ENCODE measurements around the gene VGLL2.
"Not testable (repeated sequence)": the region's sequence is repeated elsewhere in the genome, so short reads cannot be mapped to it uniquely, and the experiment has no call there.

VGLL2 gene, protein sequence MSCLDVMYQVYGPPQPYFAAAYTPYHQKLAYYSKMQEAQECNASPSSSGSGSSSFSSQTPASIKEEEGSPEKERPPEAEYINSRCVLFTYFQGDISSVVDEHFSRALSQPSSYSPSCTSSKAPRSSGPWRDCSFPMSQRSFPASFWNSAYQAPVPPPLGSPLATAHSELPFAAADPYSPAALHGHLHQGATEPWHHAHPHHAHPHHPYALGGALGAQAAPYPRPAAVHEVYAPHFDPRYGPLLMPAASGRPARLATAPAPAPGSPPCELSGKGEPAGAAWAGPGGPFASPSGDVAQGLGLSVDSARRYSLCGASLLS

DNA sequence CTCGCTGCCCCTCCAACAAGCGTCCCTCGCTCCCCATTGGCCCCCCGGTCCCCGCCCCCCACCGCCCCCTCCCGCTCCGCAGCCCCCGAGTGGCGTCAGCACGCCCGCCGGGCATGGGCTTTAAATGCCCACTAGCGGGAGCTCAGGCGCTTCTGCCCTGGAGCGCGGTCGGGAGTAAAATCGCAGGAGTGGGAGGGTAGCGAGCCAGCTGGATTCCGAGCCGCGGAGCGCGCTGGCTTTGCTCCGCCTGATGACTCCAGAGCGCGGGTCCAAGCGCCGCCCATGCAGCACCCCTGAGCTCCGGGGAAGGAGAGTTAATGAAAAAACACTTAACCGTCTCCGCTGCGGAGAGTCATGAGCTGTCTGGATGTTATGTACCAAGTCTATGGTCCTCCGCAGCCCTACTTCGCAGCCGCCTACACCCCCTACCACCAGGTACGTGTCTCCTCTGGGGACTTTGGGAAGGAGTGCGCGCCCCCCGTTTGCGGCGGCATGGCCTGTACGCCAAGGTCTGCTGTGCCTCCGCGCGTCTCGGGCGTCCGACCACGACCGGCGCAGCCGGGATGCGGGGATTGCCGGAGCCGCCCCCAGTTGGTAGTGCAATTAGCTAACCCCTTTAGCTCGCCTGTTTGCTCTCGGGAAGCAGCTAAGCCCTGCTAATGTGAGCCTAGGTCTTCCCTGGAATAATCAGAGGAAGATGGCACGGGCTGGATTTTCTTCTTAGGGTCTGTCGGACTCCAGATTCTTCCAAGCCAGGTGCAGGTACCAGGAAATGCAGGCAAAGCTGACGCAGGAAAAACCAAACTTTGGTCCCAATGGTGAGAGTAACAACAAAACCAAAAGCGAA is at the start of gene VGLL2:
Gene VGLL2 (plus strand): TSS at position 149 of the 847 bp plus-strand sequence. CDS start 206 bp downstream, at position 355.
- no peak within 1 kb of the TSS for H3K27ac Mint-ChIP-seq
- ATAC-seq, result peak; percentile 22
- H3K27me3 Mint-ChIP-seq, result peaks cover 74% of the 10 kb centered on the region
- H3K36me3 Mint-ChIP-seq, result no peaks in the 10 kb centered on the region
- H3K9me3 Mint-ChIP-seq, result no peaks in the 10 kb centered on the region
- peak within 1 kb of the TSS; percentile 50 for H3K4me3 Mint-ChIP-seq
- H3K4me1 Mint-ChIP-seq, result peaks cover 16% of the 10 kb centered on the region

GRCh38 chr6:117222861-117223260 is 42.5 kb upstream of the VGLL2 start:
- no peaks in the 10 kb centered on the region for H3K4me1 Mint-ChIP-seq
- no peaks in the 10 kb centered on the region for H3K36me3 Mint-ChIP-seq
- no peak overlapping the region for H3K27ac Mint-ChIP-seq
- peaks cover 7% of the 10 kb centered on the region for H3K9me3 Mint-ChIP-seq
- no peak for ATAC-seq
- H3K4me3 Mint-ChIP-seq, result no peak overlapping the region
- no peaks in the 10 kb centered on the region for H3K27me3 Mint-ChIP-seq

DNA sequence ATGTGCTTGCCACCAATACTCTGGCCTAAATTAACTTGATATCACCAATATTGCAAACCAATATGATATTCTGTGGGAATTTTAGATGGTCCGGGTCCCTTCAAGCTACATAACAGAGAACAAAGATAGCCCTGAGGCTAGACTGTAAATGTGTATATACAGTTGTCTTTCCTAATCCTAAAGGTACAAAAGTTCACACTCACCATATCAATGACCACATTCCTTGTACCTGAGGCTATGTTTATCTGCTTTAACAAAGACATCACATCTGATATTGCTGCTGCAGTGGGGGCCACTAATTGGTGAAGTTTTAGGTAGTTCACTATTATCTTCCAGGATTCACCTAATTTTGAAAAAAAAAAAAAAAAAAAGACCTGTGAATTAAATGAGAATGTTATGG is 38.6 kb upstream of the VGLL2 start:
- Mint-ChIP-seq H3K27ac (no peak overlapping the region), H3K27me3 (no peaks in the 10 kb centered on the region), H3K4me1 (no peaks in the 10 kb centered on the region), H3K9me3 (peaks cover 14% of the 10 kb centered on the region), H3K4me3 (no peak overlapping the region), H3K36me3 (no peaks in the 10 kb centered on the region)
- ATAC-seq, result no peak

DNA sequence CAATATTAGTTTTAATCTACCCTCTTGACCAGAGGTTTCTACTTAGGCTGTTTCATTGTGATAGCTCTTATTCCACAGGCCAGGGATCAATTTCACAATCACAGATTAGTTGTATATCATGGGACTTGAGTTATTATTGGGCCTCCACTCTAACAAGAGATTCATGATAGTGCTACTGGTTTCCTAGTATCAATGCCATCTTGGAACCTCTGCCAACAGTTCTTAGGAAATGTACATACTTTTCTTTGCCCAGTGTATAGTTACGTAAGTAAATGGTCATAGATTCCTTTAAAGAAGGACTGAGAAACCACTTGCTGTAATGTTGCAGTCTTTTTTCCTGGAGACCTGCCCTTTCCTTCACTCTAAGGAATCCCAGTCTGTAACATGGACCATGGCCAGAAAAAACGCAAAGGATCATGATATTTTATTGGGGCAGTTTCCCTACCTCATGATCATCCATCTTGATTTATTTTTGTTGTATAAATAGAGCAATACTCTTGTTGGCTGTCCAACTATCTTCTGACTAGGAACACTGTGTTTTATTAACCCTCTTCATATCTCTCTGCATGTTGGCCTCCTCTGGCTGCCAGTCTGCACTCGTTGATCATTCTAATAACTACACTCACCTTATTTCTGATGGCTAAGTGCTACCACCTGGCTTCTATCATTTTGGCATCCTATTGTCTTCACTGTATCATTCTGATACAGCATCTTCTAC is 38.0 kb upstream of the VGLL2 start:
- H3K27ac Mint-ChIP-seq, result no peak overlapping the region
- H3K36me3 Mint-ChIP-seq, result no peaks in the 10 kb centered on the region
- H3K9me3 Mint-ChIP-seq, result peaks cover 14% of the 10 kb centered on the region
- H3K4me1 Mint-ChIP-seq, result no peaks in the 10 kb centered on the region
- H3K4me3 Mint-ChIP-seq, result no peak overlapping the region
- no peak for ATAC-seq
- no peaks in the 10 kb centered on the region for H3K27me3 Mint-ChIP-seq

DNA sequence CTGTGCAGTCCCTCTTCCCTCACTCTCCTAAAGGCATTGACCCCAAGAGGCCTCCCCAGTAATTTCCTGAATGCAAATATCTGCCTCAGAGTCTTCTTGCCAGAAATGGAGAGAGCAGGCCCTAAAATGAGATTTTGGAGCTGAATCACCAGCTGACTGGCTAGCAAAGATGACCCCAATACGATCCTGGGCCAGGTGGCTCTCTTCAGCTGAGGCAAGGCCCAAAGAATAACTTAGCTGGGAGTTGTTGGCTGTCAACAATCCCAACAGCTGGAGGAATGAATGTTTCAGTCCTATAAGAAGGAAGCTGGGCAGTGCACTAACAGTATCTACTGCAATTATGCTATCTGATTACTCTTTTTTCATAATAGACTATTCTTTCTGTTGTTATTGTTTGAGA is 37.2 kb upstream of the VGLL2 start:
- Mint-ChIP-seq H3K9me3 (peaks cover 14% of the 10 kb centered on the region), H3K4me1 (no peaks in the 10 kb centered on the region), H3K27ac (no peak overlapping the region), H3K4me3 (no peak overlapping the region), H3K36me3 (no peaks in the 10 kb centered on the region), H3K27me3 (no peaks in the 10 kb centered on the region)
- ATAC-seq, result no peak

DNA sequence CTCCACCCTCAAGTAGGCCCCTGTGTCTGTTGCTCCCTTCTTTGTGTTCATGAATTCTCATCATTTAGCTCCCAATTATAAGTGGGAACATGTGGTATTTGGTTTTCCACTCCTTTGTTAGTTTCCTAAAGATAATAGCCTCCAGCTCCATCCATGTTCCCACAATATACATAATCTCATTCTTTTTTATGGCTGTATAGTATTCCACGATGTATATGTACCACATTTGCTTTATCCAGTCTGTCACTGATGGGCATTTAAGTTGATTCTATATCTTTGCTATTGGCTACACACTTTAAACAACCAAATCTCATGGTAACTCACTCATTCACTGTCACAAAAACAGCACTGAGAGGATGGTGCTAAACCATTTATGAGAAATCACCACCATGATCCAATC is 35.5 kb upstream of the VGLL2 start:
- ATAC-seq, result no peak
- no peaks in the 10 kb centered on the region for H3K4me1 Mint-ChIP-seq
- peaks cover 14% of the 10 kb centered on the region for H3K9me3 Mint-ChIP-seq
- no peak overlapping the region for H3K27ac Mint-ChIP-seq
- H3K36me3 Mint-ChIP-seq, result no peaks in the 10 kb centered on the region
- no peaks in the 10 kb centered on the region for H3K27me3 Mint-ChIP-seq
- no peak overlapping the region for H3K4me3 Mint-ChIP-seq

- H3K9me3 Mint-ChIP-seq, result peaks cover 10% of the 10 kb centered on the region
- H3K4me1 Mint-ChIP-seq, result no peaks in the 10 kb centered on the region
- H3K36me3 Mint-ChIP-seq, result no peaks in the 10 kb centered on the region
- H3K4me3 Mint-ChIP-seq, result no peak overlapping the region
- no peak for ATAC-seq
- H3K27ac Mint-ChIP-seq, result no peak overlapping the region
- H3K27me3 Mint-ChIP-seq, result no peaks in the 10 kb centered on the region
Observed at GRCh38 chr6:117231466-117231865, 33.9 kb upstream of the VGLL2 start.

- H3K27ac Mint-ChIP-seq, result no peak overlapping the region
Observed at GRCh38 chr6:117232196-117232595, 33.2 kb upstream of the VGLL2 start.

DNA sequence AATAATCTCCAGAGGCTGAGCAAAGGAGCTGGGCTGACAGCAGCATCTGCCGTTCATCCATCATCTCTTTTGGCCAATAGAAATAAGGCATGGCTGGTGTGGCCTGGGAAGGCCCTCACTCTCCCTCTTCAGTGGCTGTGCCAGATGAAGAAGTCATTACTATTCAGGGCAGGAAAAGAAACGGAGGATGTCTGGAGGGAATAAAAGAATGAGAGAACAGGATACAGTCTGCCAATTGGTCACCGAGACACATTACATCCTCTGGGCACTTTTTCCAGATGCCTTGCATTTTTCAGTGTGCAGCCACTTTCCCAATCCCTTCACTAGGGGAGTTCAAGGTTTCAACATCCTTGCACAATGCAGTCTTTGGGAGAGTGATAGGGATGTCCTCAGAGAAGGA is 32.2 kb upstream of the VGLL2 start:
- no peak for ATAC-seq
- H3K9me3 Mint-ChIP-seq, result peaks cover 7% of the 10 kb centered on the region
- no peak overlapping the region for H3K4me3 Mint-ChIP-seq
- no peaks in the 10 kb centered on the region for H3K4me1 Mint-ChIP-seq
- no peak overlapping the region for H3K27ac Mint-ChIP-seq
- H3K36me3 Mint-ChIP-seq, result no peaks in the 10 kb centered on the region
- no peaks in the 10 kb centered on the region for H3K27me3 Mint-ChIP-seq

More at GRCh38 chr6:117232196-117232595, 33.2 kb upstream of the VGLL2 start:
- ATAC-seq, result no peak
- Mint-ChIP-seq H3K27me3 (no peaks in the 10 kb centered on the region), H3K4me1 (no peaks in the 10 kb centered on the region), H3K4me3 (no peak overlapping the region), H3K36me3 (no peaks in the 10 kb centered on the region), H3K9me3 (peaks cover 10% of the 10 kb centered on the region)

GRCh38 chr6:117237561-117237960 is 27.8 kb upstream of the VGLL2 start:
- Mint-ChIP-seq H3K27ac (no peak overlapping the region), H3K4me3 (no peak overlapping the region), H3K9me3 (no peaks in the 10 kb centered on the region), H3K36me3 (no peaks in the 10 kb centered on the region), H3K4me1 (no peaks in the 10 kb centered on the region), H3K27me3 (no peaks in the 10 kb centered on the region)
- ATAC-seq, result no peak

- Mint-ChIP-seq H3K4me3 (peak overlapping the region; percentile 63), H3K27ac (peak overlapping the region; percentile 46)
- not testable (repeated sequence) for H3K27me3 Mint-ChIP-seq, H3K36me3 Mint-ChIP-seq, H3K4me1 Mint-ChIP-seq, ATAC-seq, H3K9me3 Mint-ChIP-seq
Observed at GRCh38 chr6:117244571-117244970, 20.8 kb upstream of the VGLL2 start.

DNA sequence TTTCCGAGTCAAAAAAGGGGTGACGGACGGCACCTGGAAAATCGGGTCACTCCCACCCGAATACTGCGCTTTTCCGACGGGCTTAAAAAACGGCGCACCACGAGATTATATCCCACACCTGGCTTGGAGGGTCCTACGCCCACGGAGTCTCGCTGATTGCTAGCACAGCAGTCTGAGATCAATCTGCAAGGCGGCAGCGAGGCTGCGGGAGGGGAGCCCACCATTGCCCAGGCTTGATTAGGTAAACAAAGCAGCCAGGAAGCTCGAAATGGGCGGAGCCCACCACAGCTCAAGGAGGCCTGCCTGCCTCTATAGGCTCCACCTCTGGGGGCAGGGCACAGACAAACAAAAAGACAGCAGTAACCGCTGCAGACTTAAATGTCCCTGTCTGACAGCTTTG is 20.4 kb upstream of the VGLL2 start:
- H3K27me3 Mint-ChIP-seq, result not testable (repeated sequence)

DNA sequence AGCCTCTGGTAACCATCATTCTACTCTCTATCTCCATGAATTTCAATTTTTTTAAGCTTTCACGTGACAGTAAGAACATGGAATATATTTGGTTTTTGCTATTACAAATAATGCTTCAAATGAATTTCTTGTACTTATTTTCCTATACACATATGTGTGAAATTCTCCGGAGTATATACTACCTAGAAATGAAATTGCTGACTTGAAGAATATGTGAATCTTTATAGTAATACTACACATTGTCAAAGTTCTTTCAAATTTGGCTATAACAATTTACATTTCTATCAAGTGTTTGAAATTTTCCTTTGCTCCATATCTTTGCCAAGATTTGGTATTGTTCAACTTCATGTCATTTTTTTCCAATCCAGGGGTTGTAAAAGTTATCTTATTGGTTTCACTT is 11.6 kb upstream of the VGLL2 start:
- Mint-ChIP-seq H3K27me3 (no peaks in the 10 kb centered on the region), H3K36me3 (no peaks in the 10 kb centered on the region), H3K27ac (no peak overlapping the region), H3K4me3 (no peak overlapping the region), H3K4me1 (no peaks in the 10 kb centered on the region), H3K9me3 (no peaks in the 10 kb centered on the region)
- ATAC-seq, result no peak

More for the DNA sequence above, 20.4 kb upstream of the VGLL2 start:
- not testable (repeated sequence) for H3K36me3 Mint-ChIP-seq, ATAC-seq, H3K4me1 Mint-ChIP-seq, H3K9me3 Mint-ChIP-seq
- Mint-ChIP-seq H3K27ac (peak overlapping the region; percentile 46), H3K4me3 (peak overlapping the region; percentile 63)

DNA sequence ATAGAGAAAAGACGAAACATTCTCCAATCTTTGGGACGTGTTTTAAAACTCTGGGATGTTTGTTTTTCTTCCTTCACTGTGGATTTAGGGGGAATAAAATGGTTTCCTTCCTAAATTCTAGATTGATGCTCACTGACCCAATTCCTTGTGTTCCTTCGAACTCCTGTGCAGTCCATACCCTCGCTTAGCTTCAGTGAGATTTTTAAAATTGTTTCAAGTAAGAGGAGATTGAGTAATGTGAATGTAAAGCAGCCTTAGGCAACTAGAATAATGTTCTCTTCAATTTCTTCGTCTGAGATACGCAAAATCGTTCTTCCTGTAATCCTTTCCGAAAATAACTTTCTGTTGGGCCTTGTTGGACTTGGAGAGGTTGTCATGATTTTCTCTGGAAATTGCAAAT is 2.6 kb upstream of the VGLL2 start:
- ATAC-seq, result no peak
- H3K36me3 Mint-ChIP-seq, result no peaks in the 10 kb centered on the region
- peaks cover 52% of the 10 kb centered on the region for H3K27me3 Mint-ChIP-seq
- peaks cover 16% of the 10 kb centered on the region for H3K4me1 Mint-ChIP-seq
- H3K4me3 Mint-ChIP-seq, result no peak overlapping the region
- H3K9me3 Mint-ChIP-seq, result no peaks in the 10 kb centered on the region
- H3K27ac Mint-ChIP-seq, result no peak overlapping the region

GRCh38 chr6:117263353-117263927 is 1.9 kb upstream of the VGLL2 start:
- H3K9me3 Mint-ChIP-seq, result no peaks in the 10 kb centered on the region
- H3K36me3 Mint-ChIP-seq, result no peaks in the 10 kb centered on the region
- ATAC-seq, result no peak
- H3K4me1 Mint-ChIP-seq, result peaks cover 16% of the 10 kb centered on the region
- peaks cover 59% of the 10 kb centered on the region for H3K27me3 Mint-ChIP-seq
- no peak overlapping the region for H3K4me3 Mint-ChIP-seq
- no peak overlapping the region for H3K27ac Mint-ChIP-seq

All from stimulated activated memory B cell treated with anti-CD40 and anti-IgM and Interleukin-4, amounts not matched to agents 10 μg/mL and 1 μg/mL and 100 μg/mL, for 72 hours (primary cell).